ENCODE results near the gene PRR22. TPM values are rescaled to one million over a fixed set of nuclear protein-coding genes. Genes with fewer than 3 reads are reported as not detected.
"Not testable (repeated sequence)": the region's sequence is repeated elsewhere in the genome, so short reads cannot be mapped to it uniquely, and the experiment has no call there.

The PRR22 gene
- total RNA-seq, 2 donors from 2014 or later: 1.1 to 1.3 TPM

- H3K27ac ChIP-seq: no peak overlapping the region
- H3K4me3 ChIP-seq: no peak overlapping the region
- H3K4me1 ChIP-seq (ENCODE audit: control insufficient read depth in 1 of 2, low read depth in 2 of 2): no peaks in the 10 kb centered on the region
- no peaks in the 10 kb centered on the region for H3K36me3 ChIP-seq
- no peak for TF ChIP-seq CTCF (IDR thresholded peaks at IDR 0.05)
- ATAC-seq (ENCODE audit: insufficient number of reproducible peaks, low FRiP score, low read depth): no peak
- H3K9me3 ChIP-seq: no peaks in the 10 kb centered on the region
- DNase-seq (ENCODE audit: low spot score): no peak
- no peaks in the 10 kb centered on the region for H3K27me3 ChIP-seq (replicated peaks; ENCODE audit: insufficient read depth)
Measured at GRCh38 chr19:5765220-5765619, 19.3 kb downstream of the PRR22 start.

- Histone ChIP-seq H3K4me3 (no peak overlapping the region), H3K4me1 (ENCODE audit: control insufficient read depth in 1 of 2, low read depth in 2 of 2) (no peaks in the 10 kb centered on the region), H3K27me3 (replicated peaks; ENCODE audit: insufficient read depth) (no peaks in the 10 kb centered on the region), H3K36me3 (no peaks in the 10 kb centered on the region), H3K9me3 (no peaks in the 10 kb centered on the region), H3K27ac (no peak overlapping the region)
- no peak for ATAC-seq (ENCODE audit: insufficient number of reproducible peaks, low FRiP score, low read depth)
- TF ChIP-seq CTCF (IDR thresholded peaks at IDR 0.05): no peak
- DNase-seq (ENCODE audit: low spot score): no peak
Measured at GRCh38 chr19:5762608-5763217, 21.8 kb downstream of the PRR22 start.

- no peak for TF ChIP-seq CTCF (IDR thresholded peaks at IDR 0.05)
- DNase-seq (ENCODE audit: low spot score): no peak
- H3K4me1 ChIP-seq (ENCODE audit: control insufficient read depth in 1 of 2, low read depth in 2 of 2): no peaks in the 10 kb centered on the region
- no peaks in the 10 kb centered on the region for H3K9me3 ChIP-seq
- ATAC-seq (ENCODE audit: insufficient number of reproducible peaks, low FRiP score, low read depth): no peak
- H3K36me3 ChIP-seq: no peaks in the 10 kb centered on the region
- H3K27ac ChIP-seq: no peak overlapping the region
- H3K27me3 ChIP-seq (replicated peaks; ENCODE audit: insufficient read depth): no peaks in the 10 kb centered on the region
- no peak overlapping the region for H3K4me3 ChIP-seq
Measured at GRCh38 chr19:5753743-5754142, 30.8 kb downstream of the PRR22 start.

- no peak overlapping the region for H3K4me3 ChIP-seq
- no peaks in the 10 kb centered on the region for H3K36me3 ChIP-seq
- no peak for DNase-seq (ENCODE audit: low spot score)
- no peaks in the 10 kb centered on the region for H3K4me1 ChIP-seq (ENCODE audit: control insufficient read depth in 1 of 2, low read depth in 2 of 2)
- no peaks in the 10 kb centered on the region for H3K9me3 ChIP-seq
- no peak overlapping the region for H3K27ac ChIP-seq
- TF ChIP-seq CTCF (IDR thresholded peaks at IDR 0.05): no peak
- no peaks in the 10 kb centered on the region for H3K27me3 ChIP-seq (replicated peaks; ENCODE audit: insufficient read depth)
- ATAC-seq (ENCODE audit: insufficient number of reproducible peaks, low FRiP score, low read depth): no peak
Measured at GRCh38 chr19:5751709-5752108, 32.8 kb downstream of the PRR22 start.

GRCh38 chr19:5749505-5749904 lies 35.0 kb downstream of the PRR22 start:
- Histone ChIP-seq H3K36me3 (no peaks in the 10 kb centered on the region), H3K27ac (no peak overlapping the region), H3K27me3 (replicated peaks; ENCODE audit: insufficient read depth) (no peaks in the 10 kb centered on the region), H3K4me1 (ENCODE audit: control insufficient read depth in 1 of 2, low read depth in 2 of 2) (no peaks in the 10 kb centered on the region), H3K4me3 (no peak overlapping the region), H3K9me3 (no peaks in the 10 kb centered on the region)
- no peak for TF ChIP-seq CTCF (IDR thresholded peaks at IDR 0.05)
- ATAC-seq (ENCODE audit: insufficient number of reproducible peaks, low FRiP score, low read depth) (no peak), DNase-seq (ENCODE audit: low spot score) (no peak)

DNA sequence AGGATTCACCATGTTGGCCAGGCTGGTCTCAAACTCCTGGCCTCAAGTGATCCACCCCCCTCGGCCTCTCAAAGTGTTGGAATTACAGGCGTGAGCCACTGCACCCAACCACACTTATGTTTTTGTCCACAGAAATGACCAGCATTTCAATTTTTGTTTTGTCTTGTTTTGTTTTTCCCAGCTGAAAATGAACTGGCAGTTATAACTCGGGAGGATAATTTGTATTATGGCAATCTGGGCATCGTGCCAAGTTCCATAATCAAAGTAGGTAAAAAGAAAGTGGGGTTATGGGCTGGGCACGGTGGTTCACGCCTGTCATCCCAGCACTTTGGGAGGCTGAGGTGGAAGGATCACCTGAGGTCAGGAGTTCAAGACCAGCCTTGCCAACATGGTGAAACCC lies 35.6 kb downstream of the PRR22 start:
- H3K27ac ChIP-seq; H3K4me1 ChIP-seq (ENCODE audit: control insufficient read depth in 1 of 2, low read depth in 2 of 2); H3K36me3 ChIP-seq; DNase-seq (ENCODE audit: low spot score); H3K27me3 ChIP-seq (replicated peaks; ENCODE audit: insufficient read depth); H3K9me3 ChIP-seq; ATAC-seq (ENCODE audit: insufficient number of reproducible peaks, low FRiP score, low read depth); H3K4me3 ChIP-seq: not testable (repeated sequence)

GRCh38 chr19:5744999-5745398 lies 39.5 kb downstream of the PRR22 start:
- not testable (repeated sequence) for DNase-seq (ENCODE audit: low spot score); H3K9me3 ChIP-seq; ATAC-seq (ENCODE audit: insufficient number of reproducible peaks, low FRiP score, low read depth)

More at GRCh38 chr19:5744999-5745398, 39.5 kb downstream of the PRR22 start:
- H3K4me1 ChIP-seq (ENCODE audit: control insufficient read depth in 1 of 2, low read depth in 2 of 2); H3K4me3 ChIP-seq; H3K27me3 ChIP-seq (replicated peaks; ENCODE audit: insufficient read depth); H3K36me3 ChIP-seq; H3K27ac ChIP-seq: not testable (repeated sequence)
